ENCODE data around the gene KIRREL1.

DNA sequence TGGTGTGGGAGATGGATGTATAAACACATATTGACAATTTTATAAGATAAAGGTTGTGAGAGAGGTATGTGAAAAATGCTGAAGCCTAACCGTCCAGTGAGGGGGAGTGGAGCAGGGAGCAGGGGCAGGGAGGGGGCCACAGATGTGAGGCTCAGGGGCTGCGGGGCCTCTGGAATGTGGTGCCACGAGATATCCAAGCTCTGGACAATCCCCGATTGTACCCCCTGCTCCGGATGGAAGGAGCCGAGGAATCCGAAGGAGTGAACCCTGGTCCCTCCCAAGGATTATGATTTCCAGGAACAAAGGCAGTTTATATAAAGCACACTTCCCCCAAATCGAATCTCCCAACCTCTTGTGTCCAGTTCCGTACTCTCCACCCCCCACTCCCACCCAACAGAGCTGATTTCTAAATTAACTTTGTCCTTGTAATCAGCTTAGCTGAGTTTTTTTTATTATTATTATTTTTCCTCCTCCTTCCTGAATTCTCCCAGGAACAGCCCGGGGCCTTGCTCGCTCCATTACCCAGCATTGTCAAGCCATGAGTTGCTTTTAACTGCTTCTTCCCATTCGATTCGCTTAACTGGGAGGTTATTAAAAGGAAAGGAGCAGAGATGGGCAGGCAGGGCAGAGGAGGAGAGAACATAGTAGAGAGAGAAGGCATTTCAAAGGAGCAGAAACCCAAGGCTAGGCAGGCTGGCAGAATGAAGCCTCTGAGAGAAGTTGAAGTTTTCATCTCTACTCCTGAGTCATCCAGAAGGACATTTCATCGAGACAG is 9.4 kb downstream of the KIRREL1 start:
- TF ChIP-seq, protein P1, sequence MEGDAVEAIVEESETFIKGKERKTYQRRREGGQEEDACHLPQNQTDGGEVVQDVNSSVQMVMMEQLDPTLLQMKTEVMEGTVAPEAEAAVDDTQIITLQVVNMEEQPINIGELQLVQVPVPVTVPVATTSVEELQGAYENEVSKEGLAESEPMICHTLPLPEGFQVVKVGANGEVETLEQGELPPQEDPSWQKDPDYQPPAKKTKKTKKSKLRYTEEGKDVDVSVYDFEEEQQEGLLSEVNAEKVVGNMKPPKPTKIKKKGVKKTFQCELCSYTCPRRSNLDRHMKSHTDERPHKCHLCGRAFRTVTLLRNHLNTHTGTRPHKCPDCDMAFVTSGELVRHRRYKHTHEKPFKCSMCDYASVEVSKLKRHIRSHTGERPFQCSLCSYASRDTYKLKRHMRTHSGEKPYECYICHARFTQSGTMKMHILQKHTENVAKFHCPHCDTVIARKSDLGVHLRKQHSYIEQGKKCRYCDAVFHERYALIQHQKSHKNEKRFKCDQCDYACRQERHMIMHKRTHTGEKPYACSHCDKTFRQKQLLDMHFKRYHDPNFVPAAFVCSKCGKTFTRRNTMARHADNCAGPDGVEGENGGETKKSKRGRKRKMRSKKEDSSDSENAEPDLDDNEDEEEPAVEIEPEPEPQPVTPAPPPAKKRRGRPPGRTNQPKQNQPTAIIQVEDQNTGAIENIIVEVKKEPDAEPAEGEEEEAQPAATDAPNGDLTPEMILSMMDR (IDR thresholded peaks at IDR 0.05; ENCODE audit: low read length) = no peak
- TF ChIP-seq EZH2 (IDR thresholded peaks at IDR 0.05; ENCODE audit: borderline replicate concordance, low read length) = no peak
